GM12892 (cell line): ENCODE measurements around the gene CBY2.

Source experiments
- POLR2A ChIP-seq: IDR thresholded peaks from 2 replicates; pipeline ENCODE4 v1.6.1; 2011; ENCODE audit warnings: low read depth, low read length, control low read depth
- POLR2AphosphoS5 ChIP-seq: IDR thresholded peaks from 2 replicates; pipeline ENCODE4 v1.6.1; 2011; ENCODE audit warnings: low read depth, low read length, control low read depth

GRCh38 chr13:45731455-45731854 lies 29.3 kb downstream of the CBY2 start:
- TF ChIP-seq POLR2A (no peak), POLR2AphosphoS5 (no peak)
